ENCODE measurements around the gene KIF1B. TPM values are rescaled to one million over a fixed set of nuclear protein-coding genes. Genes with fewer than 3 reads are reported as not detected.
A peak's percentile ranks its signal among the peaks of the same experiment; 100 is the strongest.

KIF1B gene
- total and polyA plus RNA-seq, 10 of the 15 experiments (the other 5 are each of a cell fraction or from before 2014, with no cell fraction given) = 2.1 to 16.5 (median 8.7) TPM

DNA sequence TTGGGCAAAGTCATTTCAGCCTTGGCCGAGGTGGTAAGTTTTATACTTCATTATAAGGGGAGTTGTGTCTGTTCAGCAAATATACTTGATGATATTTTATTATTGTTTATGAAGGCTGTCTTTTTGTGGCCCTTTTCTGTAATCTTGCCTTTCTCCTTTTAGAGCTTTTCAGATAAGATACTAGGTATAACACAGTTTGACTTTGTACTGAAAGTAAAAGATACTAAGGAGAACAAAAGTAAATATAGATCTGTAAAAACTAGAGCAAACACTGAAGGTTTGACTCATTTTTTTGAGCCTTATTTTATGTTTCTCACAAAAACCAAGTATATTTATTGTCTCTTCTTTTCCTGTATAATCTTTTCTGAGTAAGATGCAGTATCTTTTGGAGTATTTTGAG lies 61.9 kb downstream of the KIF1B start:
- H3K27me3 ChIP-seq (replicated peaks in 1 of 2; ENCODE audit: control insufficient read depth in 2 of 2, insufficient read depth in 2 of 2, low read length in 1 of 2) = no peaks in the 10 kb centered on the region
- no peak overlapping the region for H3K4me3 ChIP-seq
- H4K20me1 ChIP-seq (ENCODE audit: control insufficient read depth, insufficient read depth) = no peaks in the 10 kb centered on the region
- intact Hi-C loops (cut with micrococcal nuclease; ENCODE audit: unreplicated experiment) (no loop called here), in situ Hi-C loops (cut with MboI) (no loop called here)
- no peak overlapping the region for H3K27ac ChIP-seq (ENCODE audit: control insufficient read depth, insufficient read depth)
- H3K36me3 ChIP-seq (ENCODE audit: control insufficient read depth in 2 of 2, insufficient read depth in 2 of 2, low read length in 1 of 2) = peaks cover 0 to 1% of the 10 kb centered on the region in 2 experiments; a peak in 2 of 4 replicates
- WGBS (ENCODE audit: insufficient coverage, insufficient replicate concordance, low lambda C conversion rate, missing lambda C conversion rate) = 89% methylated on average over 1 of the region's 1 CpG
- CTCF ChIA-PET = interaction anchor here (1.5 kb wide), 1 partner anchor 66 kb away, joined by 3 read pairs; no protein-coding TSS in a partner anchor
- H3K79me2 ChIP-seq (ENCODE audit: control insufficient read depth, insufficient read depth, low read length) = no peaks in the 10 kb centered on the region
- H3K4me1 ChIP-seq (ENCODE audit: control insufficient read depth, insufficient read depth, low read length) = no peaks in the 10 kb centered on the region
- H3K4me2 ChIP-seq (ENCODE audit: control insufficient read depth, insufficient read depth) = no peak overlapping the region
- TF ChIP-seq ZNF24 (IDR thresholded peaks at IDR 0.05) = no peak
- TF ChIP-seq SUPT20H (IDR thresholded peaks at IDR 0.05; ENCODE audit: borderline replicate concordance, control insufficient read depth, low read depth, low read length) = no peak
- TF ChIP-seq, protein P1, sequence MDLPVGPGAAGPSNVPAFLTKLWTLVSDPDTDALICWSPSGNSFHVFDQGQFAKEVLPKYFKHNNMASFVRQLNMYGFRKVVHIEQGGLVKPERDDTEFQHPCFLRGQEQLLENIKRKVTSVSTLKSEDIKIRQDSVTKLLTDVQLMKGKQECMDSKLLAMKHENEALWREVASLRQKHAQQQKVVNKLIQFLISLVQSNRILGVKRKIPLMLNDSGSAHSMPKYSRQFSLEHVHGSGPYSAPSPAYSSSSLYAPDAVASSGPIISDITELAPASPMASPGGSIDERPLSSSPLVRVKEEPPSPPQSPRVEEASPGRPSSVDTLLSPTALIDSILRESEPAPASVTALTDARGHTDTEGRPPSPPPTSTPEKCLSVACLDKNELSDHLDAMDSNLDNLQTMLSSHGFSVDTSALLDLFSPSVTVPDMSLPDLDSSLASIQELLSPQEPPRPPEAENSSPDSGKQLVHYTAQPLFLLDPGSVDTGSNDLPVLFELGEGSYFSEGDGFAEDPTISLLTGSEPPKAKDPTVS (IDR thresholded peaks at IDR 0.05; ENCODE audit: low read depth, low read length) = no peak
- no peak for TF ChIP-seq SMC3 (IDR thresholded peaks at IDR 0.05; ENCODE audit: borderline replicate concordance, low read length)
- TF ChIP-seq HDAC2 (IDR thresholded peaks at IDR 0.05) = no peak
- no peak overlapping the region for H3K9ac ChIP-seq (ENCODE audit: control insufficient read depth, insufficient read depth, low read length)
- BruUV-seq (replicated peaks) = no TSS peak
- no peak for ATAC-seq
- RAD21 ChIA-PET (ENCODE audit: unreplicated experiment) = no interaction called here
- POLR2A ChIA-PET = no interaction called here
- SMC1A ChIA-PET (ENCODE audit: uncharacterized antibody, unreplicated experiment) = no interaction called here
- H2AFZ ChIP-seq (ENCODE audit: control insufficient read depth, low read depth, low read length) = no peak overlapping the region
- peak; percentile 79 for FAIRE-seq
- H3K9me3 ChIP-seq (replicated peaks; ENCODE audit: control insufficient read depth, insufficient read depth, low read length) = no peaks in the 10 kb centered on the region
- DNase-seq (ENCODE audit: low read depth, low spot score) = no peak

DNA sequence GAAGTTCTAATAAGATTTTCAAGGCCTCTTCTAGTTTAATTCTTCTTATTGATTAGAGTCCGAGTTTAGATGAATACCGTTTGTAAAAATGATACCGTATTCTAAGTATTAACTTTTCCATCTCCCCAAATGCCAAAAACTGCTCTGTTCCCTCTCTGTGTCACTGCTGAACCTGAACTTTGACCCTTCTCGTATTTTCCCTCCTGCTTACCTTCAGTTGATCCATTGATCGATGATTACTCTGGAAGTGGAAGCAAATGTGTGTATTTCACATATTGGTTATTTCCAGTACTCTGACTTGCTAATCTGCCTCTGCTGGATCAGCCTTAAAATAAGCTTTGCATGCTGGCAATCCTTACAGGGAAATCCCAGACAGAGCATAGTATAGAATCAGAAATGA lies 68.5 kb downstream of the KIF1B start:
- ATAC-seq = no peak
- 0 out of 2 replicates have a peak, but pooled peaks cover 5% of the 10 kb centered on the region for H3K4me1 ChIP-seq (ENCODE audit: control insufficient read depth, insufficient read depth, low read length)
- POLR2A ChIA-PET = no interaction called here
- RAD21 ChIA-PET (ENCODE audit: unreplicated experiment) = interaction anchor here (0.7 kb wide), 1 partner anchor 68 kb away, joined by 3 read pairs; the partner anchor contains the start of gene KIF1B
- no peak overlapping the region for H3K4me2 ChIP-seq (ENCODE audit: control insufficient read depth, insufficient read depth)
- in situ Hi-C loops (cut with MboI) (no loop called here), intact Hi-C loops (cut with micrococcal nuclease; ENCODE audit: unreplicated experiment) (no loop called here)
- peaks cover 2 to 12% of the 10 kb centered on the region in 2 experiments for H3K36me3 ChIP-seq (ENCODE audit: control insufficient read depth in 2 of 2, insufficient read depth in 2 of 2, low read length in 1 of 2)
- DNase-seq (ENCODE audit: low read depth, low spot score) = no peak
- H3K27me3 ChIP-seq (replicated peaks in 1 of 2; ENCODE audit: control insufficient read depth in 2 of 2, insufficient read depth in 2 of 2, low read length in 1 of 2) = no peaks in the 10 kb centered on the region
- BruUV-seq (replicated peaks) = no TSS peak
- H3K9ac ChIP-seq (ENCODE audit: control insufficient read depth, insufficient read depth, low read length) = no peak overlapping the region
- 87% methylated on average over 5 of the region's 5 CpGs for WGBS (ENCODE audit: insufficient coverage, insufficient replicate concordance, low lambda C conversion rate, missing lambda C conversion rate)
- CTCF ChIA-PET = interaction anchor here (0.5 to 1.0 kb wide), 3 partner anchors 8 to 738 kb away, joined by 3 read pairs; no protein-coding TSS in a partner anchor
- FAIRE-seq = no peak
- H3K27ac ChIP-seq (ENCODE audit: control insufficient read depth, insufficient read depth) = no peak overlapping the region
- no peak overlapping the region for H3K4me3 ChIP-seq
- H4K20me1 ChIP-seq (ENCODE audit: control insufficient read depth, insufficient read depth) = no peaks in the 10 kb centered on the region
- no peaks in the 10 kb centered on the region for H3K79me2 ChIP-seq (ENCODE audit: control insufficient read depth, insufficient read depth, low read length)
- H2AFZ ChIP-seq (ENCODE audit: control insufficient read depth, low read depth, low read length) = no peak overlapping the region
- SMC1A ChIA-PET (ENCODE audit: uncharacterized antibody, unreplicated experiment) = interaction anchor here (1.8 kb wide), 1 partner anchor 9 kb away, joined by 7 read pairs; no protein-coding TSS in a partner anchor
- no peaks in the 10 kb centered on the region for H3K9me3 ChIP-seq (replicated peaks; ENCODE audit: control insufficient read depth, insufficient read depth, low read length)
- TF ChIP-seq SUZ12 (IDR thresholded peaks at IDR 0.05; ENCODE audit: unreplicated experiment) (no peak), MTA3 (IDR thresholded peaks at IDR 0.05; ENCODE audit: borderline replicate concordance, low read length) (no peak), CREM (IDR thresholded peaks at IDR 0.05; ENCODE audit: low read depth) (no peak), EZH2 (IDR thresholded peaks at IDR 0.05; ENCODE audit: borderline replicate concordance, control insufficient read depth, low read depth, low read length) (no peak), POU2F2 (IDR thresholded peaks at IDR 0.05; ENCODE audit: borderline replicate concordance, low read depth, low read length) (no peak)
- TF ChIP-seq, protein P2, sequence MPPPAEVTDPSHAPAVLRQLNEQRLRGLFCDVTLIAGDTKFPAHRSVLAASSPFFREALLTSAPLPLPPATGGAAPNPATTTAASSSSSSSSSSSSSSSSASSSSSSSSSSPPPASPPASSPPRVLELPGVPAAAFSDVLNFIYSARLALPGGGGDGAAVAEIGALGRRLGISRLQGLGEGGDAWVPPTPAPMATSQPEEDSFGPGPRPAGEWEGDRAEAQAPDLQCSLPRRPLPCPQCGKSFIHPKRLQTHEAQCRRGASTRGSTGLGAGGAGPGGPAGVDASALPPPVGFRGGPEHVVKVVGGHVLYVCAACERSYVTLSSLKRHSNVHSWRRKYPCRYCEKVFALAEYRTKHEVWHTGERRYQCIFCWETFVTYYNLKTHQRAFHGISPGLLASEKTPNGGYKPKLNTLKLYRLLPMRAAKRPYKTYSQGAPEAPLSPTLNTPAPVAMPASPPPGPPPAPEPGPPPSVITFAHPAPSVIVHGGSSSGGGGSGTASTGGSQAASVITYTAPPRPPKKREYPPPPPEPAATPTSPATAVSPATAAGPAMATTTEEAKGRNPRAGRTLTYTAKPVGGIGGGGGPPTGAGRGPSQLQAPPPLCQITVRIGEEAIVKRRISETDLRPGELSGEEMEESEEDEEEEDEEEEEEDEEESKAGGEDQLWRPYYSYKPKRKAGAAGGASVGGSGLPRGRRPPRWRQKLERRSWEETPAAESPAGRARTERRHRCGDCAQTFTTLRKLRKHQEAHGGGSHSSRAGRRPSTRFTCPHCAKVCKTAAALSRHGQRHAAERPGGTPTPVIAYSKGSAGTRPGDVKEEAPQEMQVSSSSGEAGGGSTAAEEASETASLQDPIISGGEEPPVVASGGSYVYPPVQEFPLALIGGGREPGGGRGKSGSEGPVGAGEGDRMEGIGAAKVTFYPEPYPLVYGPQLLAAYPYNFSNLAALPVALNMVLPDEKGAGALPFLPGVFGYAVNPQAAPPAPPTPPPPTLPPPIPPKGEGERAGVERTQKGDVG (CRISPR knock-in tag; IDR thresholded peaks at IDR 0.05) = no peak
- TF ChIP-seq, protein P3, sequence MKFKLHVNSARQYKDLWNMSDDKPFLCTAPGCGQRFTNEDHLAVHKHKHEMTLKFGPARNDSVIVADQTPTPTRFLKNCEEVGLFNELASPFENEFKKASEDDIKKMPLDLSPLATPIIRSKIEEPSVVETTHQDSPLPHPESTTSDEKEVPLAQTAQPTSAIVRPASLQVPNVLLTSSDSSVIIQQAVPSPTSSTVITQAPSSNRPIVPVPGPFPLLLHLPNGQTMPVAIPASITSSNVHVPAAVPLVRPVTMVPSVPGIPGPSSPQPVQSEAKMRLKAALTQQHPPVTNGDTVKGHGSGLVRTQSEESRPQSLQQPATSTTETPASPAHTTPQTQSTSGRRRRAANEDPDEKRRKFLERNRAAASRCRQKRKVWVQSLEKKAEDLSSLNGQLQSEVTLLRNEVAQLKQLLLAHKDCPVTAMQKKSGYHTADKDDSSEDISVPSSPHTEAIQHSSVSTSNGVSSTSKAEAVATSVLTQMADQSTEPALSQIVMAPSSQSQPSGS (IDR thresholded peaks at IDR 0.05; ENCODE audit: low read length) = no peak
